ENCODE measurements around the gene OR4M1. TPM values are rescaled to one million over a fixed set of nuclear protein-coding genes. Genes with fewer than 3 reads are reported as not detected.
"Not testable (repeated sequence)": the region's sequence is repeated elsewhere in the genome, so short reads cannot be mapped to it uniquely, and the experiment has no call there.

The OR4M1 gene
- polyA plus RNA-seq, 3 donors: not detected

- not testable (repeated sequence) for DNase-seq
Observed at GRCh38 chr14:19821016-19821415, 47.7 kb downstream of the OR4M1 start.

- DNase-seq: no peak
Observed at GRCh38 chr14:19823178-19823577, 49.9 kb downstream of the OR4M1 start.

- DNase-seq: no peak
Observed at GRCh38 chr14:19823765-19824164, 50.5 kb downstream of the OR4M1 start.

GRCh38 chr14:19827626-19828244 lies 54.4 kb downstream of the OR4M1 start:
- not testable (repeated sequence) for DNase-seq

- DNase-seq: no peak
Observed at GRCh38 chr14:19828314-19828713, 55.0 kb downstream of the OR4M1 start.

Other genes with a start within 250 kb of the OR4M1 start
- gene OR11H2, start 59.6 kb upstream of the OR4M1 start, polyA plus RNA-seq (ENCODE audit: insufficient read length in 3 of 3): not detected
- not detected for gene OR4Q3, start 29.9 kb upstream of the OR4M1 start, polyA plus RNA-seq (ENCODE audit: insufficient read length in 3 of 3)
- not detected for gene OR4N2, start 30.3 kb downstream of the OR4M1 start, polyA plus RNA-seq (ENCODE audit: insufficient read length in 3 of 3)
- not detected for gene OR4K2, start 101.6 kb downstream of the OR4M1 start, polyA plus RNA-seq (ENCODE audit: insufficient read length in 3 of 3)
- gene OR4K5, start 147.1 kb downstream of the OR4M1 start, polyA plus RNA-seq (ENCODE audit: insufficient read length in 3 of 3): not detected
- gene OR4K1, start 157.4 kb downstream of the OR4M1 start, polyA plus RNA-seq (ENCODE audit: insufficient read length in 3 of 3): not detected
- not detected for gene OR4K15, start 202.1 kb downstream of the OR4M1 start, polyA plus RNA-seq (ENCODE audit: insufficient read length in 3 of 3)
- not detected for gene OR4Q2, start 228.7 kb downstream of the OR4M1 start, polyA plus RNA-seq (ENCODE audit: insufficient read length in 3 of 3)
- gene OR4K14, start 245.8 kb downstream of the OR4M1 start, polyA plus RNA-seq (ENCODE audit: insufficient read length in 3 of 3): not detected

Data from renal pelvis (tissue), 4 donors.